K562 (cell line): Measurements from ENCODE around the gene GLTPD2. TPM values are rescaled to one million over a fixed set of nuclear protein-coding genes. Genes with fewer than 3 reads are reported as not detected.
A peak's percentile ranks its signal among the peaks of the same experiment; 100 is the strongest.

Source experiments
- BRF2 ChIP-seq: IDR thresholded peaks from 3 replicates; pipeline ENCODE4 v1.6.1; 2011; ENCODE audit warnings: borderline replicate concordance, mild to moderate bottlenecking; ENCODE audit not compliant: insufficient read length, insufficient read depth
- GABPA ChIP-seq: fragments of 200-800 bp; sonication (Bioruptor generic); conservative IDR thresholded peaks from 2 replicates; pipeline ENCODE4 v1.6.1; 2016; ENCODE audit warnings: low read depth, missing genetic modification characterization, missing compliant biosample characterization
- GABPB1 ChIP-seq: sonication (generic); formaldehyde crosslinking; IDR thresholded peaks from 2 replicates; pipeline ENCODE4 v1.8.0; 2022; ENCODE audit warnings: mild to moderate bottlenecking, missing genetic modification reagents
- IFI16 ChIP-seq: fragments of 250-450 bp; sonication (Bioruptor Pico); IDR thresholded peaks from 2 replicates; pipeline ENCODE4 v2.1.2; 2022; ENCODE audit warnings: mild to moderate bottlenecking, inconsistent platforms
- MECOM ChIP-seq: fragments of 250-450 bp; sonication (Bioruptor Pico); IDR thresholded peaks from 2 replicates; pipeline ENCODE4 v1.8.0; 2022; ENCODE audit warnings: inconsistent platforms
- PPARD ChIP-seq: fragments of 250-450 bp; sonication (Bioruptor Pico); IDR thresholded peaks from 2 replicates; pipeline ENCODE4 v1.8.0; 2022; ENCODE audit warnings: inconsistent platforms, mild to moderate bottlenecking, moderate library complexity
- RAD51 ChIP-seq: fragments of 450-650 bp; IDR thresholded peaks from 2 replicates; pipeline ENCODE4 v1.7.1; 2016; ENCODE audit warnings: low read depth, mild to moderate bottlenecking, borderline replicate concordance
- RBM34 ChIP-seq: fragments of 200-400 bp; formaldehyde crosslinking; IDR thresholded peaks from 2 replicates; pipeline ENCODE4 v1.6.1; 2018; ENCODE audit warnings: low read length, borderline replicate concordance; ENCODE audit not compliant: insufficient read depth
- SREBF2 ChIP-seq: sonication (generic); formaldehyde crosslinking; IDR thresholded peaks from 2 replicates; pipeline ENCODE4 v1.4.0; 2020; ENCODE audit warnings: mild to moderate bottlenecking, missing genetic modification reagents
- XRCC3 ChIP-seq: fragments of 450-650 bp; IDR thresholded peaks from 2 replicates; pipeline ENCODE4 v1.6.1; 2017; ENCODE audit warnings: mild to moderate bottlenecking, moderate library complexity
- ZNF224 ChIP-seq: sonication (generic); formaldehyde crosslinking; IDR thresholded peaks from 2 replicates; pipeline ENCODE4 v1.8.0; 2022; ENCODE audit warnings: mild to moderate bottlenecking, missing genetic modification reagents
- ZNF57 ChIP-seq: fragments of 450-650 bp; formaldehyde crosslinking; IDR thresholded peaks from 2 replicates; pipeline ENCODE4 v1.4.0; 2020; ENCODE audit warnings: mild to moderate bottlenecking, moderate library complexity
- ZNF79 ChIP-seq: fragments of 250-450 bp; sonication (Bioruptor Pico); IDR thresholded peaks from 2 replicates; pipeline ENCODE4 v1.4.0; 2020; ENCODE audit warnings: low read depth, mild to moderate bottlenecking, moderate library complexity
- polyA plus RNA-seq, 8 experiments: library from polyadenylated mRNA; depleted of rRNA in 4 of 8; stranded (reverse) in 5 of 8; unstranded in 3 of 8; fragments of >200 nt; fragmentation: Nextera tagmentation in 2 of 8; fragmentation: Illumina TruSeq in 1 of 8; extraction: Ambion mirVana in 2 of 8; extraction: Trizol in 1 of 8; gene quantifications; 2 replicates each; pipeline versions ENCODE4 v1.2.1 to v1.2.3, GENCODE V29; 2011 to 2014; ENCODE audit warnings: inconsistent platforms in 1 of 8, missing spikeins in 1 of 8
- total RNA-seq, 7 experiments: library from RNA; depleted of rRNA in 6 of 7; stranded (reverse); fragments of >200 nt in 6 of 7; fragmentation: Illumina TruSeq in 2 of 7; extraction: Trizol in 2 of 7; gene quantifications; 2 replicates each; pipeline versions ENCODE4 v1.2.1 to v1.2.3, GENCODE V29; 2011 to 2021; ENCODE audit warnings: low replicate concordance in 1 of 7
- TF ChIP-seq, protein P1 (sequence below): fragments of 450-650 bp; IDR thresholded peaks from 2 replicates; pipeline ENCODE4 v1.6.1; 2016; ENCODE audit warnings: mild to moderate bottlenecking, moderate library complexity
- TF ChIP-seq, protein P2 (sequence below): sonication (generic); formaldehyde crosslinking; IDR thresholded peaks from 2 replicates; pipeline ENCODE4 v1.8.0; 2022; ENCODE audit warnings: mild to moderate bottlenecking, missing genetic modification reagents

The GLTPD2 gene
- total and polyA plus RNA-seq, 9 of the 15 experiments (the other 6 are each of a cell fraction or from before 2014, with no cell fraction given), result not detected

- peak; percentile 87 for TF ChIP-seq GABPB1
- no peak for TF ChIP-seq PPARD
- TF ChIP-seq ZNF57 (CRISPR knock-in tag), result no peak
- peak; percentile 56; the same call in 1 of the 2 replicates for TF ChIP-seq ZNF224
- TF ChIP-seq XRCC3, result no peak
- no peak for TF ChIP-seq RAD51
- peak; percentile 79 for TF ChIP-seq GABPA (tag)
- TF ChIP-seq, protein P1, sequence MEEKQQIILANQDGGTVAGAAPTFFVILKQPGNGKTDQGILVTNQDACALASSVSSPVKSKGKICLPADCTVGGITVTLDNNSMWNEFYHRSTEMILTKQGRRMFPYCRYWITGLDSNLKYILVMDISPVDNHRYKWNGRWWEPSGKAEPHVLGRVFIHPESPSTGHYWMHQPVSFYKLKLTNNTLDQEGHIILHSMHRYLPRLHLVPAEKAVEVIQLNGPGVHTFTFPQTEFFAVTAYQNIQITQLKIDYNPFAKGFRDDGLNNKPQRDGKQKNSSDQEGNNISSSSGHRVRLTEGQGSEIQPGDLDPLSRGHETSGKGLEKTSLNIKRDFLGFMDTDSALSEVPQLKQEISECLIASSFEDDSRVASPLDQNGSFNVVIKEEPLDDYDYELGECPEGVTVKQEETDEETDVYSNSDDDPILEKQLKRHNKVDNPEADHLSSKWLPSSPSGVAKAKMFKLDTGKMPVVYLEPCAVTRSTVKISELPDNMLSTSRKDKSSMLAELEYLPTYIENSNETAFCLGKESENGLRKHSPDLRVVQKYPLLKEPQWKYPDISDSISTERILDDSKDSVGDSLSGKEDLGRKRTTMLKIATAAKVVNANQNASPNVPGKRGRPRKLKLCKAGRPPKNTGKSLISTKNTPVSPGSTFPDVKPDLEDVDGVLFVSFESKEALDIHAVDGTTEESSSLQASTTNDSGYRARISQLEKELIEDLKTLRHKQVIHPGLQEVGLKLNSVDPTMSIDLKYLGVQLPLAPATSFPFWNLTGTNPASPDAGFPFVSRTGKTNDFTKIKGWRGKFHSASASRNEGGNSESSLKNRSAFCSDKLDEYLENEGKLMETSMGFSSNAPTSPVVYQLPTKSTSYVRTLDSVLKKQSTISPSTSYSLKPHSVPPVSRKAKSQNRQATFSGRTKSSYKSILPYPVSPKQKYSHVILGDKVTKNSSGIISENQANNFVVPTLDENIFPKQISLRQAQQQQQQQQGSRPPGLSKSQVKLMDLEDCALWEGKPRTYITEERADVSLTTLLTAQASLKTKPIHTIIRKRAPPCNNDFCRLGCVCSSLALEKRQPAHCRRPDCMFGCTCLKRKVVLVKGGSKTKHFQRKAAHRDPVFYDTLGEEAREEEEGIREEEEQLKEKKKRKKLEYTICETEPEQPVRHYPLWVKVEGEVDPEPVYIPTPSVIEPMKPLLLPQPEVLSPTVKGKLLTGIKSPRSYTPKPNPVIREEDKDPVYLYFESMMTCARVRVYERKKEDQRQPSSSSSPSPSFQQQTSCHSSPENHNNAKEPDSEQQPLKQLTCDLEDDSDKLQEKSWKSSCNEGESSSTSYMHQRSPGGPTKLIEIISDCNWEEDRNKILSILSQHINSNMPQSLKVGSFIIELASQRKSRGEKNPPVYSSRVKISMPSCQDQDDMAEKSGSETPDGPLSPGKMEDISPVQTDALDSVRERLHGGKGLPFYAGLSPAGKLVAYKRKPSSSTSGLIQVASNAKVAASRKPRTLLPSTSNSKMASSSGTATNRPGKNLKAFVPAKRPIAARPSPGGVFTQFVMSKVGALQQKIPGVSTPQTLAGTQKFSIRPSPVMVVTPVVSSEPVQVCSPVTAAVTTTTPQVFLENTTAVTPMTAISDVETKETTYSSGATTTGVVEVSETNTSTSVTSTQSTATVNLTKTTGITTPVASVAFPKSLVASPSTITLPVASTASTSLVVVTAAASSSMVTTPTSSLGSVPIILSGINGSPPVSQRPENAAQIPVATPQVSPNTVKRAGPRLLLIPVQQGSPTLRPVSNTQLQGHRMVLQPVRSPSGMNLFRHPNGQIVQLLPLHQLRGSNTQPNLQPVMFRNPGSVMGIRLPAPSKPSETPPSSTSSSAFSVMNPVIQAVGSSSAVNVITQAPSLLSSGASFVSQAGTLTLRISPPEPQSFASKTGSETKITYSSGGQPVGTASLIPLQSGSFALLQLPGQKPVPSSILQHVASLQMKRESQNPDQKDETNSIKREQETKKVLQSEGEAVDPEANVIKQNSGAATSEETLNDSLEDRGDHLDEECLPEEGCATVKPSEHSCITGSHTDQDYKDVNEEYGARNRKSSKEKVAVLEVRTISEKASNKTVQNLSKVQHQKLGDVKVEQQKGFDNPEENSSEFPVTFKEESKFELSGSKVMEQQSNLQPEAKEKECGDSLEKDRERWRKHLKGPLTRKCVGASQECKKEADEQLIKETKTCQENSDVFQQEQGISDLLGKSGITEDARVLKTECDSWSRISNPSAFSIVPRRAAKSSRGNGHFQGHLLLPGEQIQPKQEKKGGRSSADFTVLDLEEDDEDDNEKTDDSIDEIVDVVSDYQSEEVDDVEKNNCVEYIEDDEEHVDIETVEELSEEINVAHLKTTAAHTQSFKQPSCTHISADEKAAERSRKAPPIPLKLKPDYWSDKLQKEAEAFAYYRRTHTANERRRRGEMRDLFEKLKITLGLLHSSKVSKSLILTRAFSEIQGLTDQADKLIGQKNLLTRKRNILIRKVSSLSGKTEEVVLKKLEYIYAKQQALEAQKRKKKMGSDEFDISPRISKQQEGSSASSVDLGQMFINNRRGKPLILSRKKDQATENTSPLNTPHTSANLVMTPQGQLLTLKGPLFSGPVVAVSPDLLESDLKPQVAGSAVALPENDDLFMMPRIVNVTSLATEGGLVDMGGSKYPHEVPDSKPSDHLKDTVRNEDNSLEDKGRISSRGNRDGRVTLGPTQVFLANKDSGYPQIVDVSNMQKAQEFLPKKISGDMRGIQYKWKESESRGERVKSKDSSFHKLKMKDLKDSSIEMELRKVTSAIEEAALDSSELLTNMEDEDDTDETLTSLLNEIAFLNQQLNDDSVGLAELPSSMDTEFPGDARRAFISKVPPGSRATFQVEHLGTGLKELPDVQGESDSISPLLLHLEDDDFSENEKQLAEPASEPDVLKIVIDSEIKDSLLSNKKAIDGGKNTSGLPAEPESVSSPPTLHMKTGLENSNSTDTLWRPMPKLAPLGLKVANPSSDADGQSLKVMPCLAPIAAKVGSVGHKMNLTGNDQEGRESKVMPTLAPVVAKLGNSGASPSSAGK, result peak; percentile 62
- TF ChIP-seq, protein P2, sequence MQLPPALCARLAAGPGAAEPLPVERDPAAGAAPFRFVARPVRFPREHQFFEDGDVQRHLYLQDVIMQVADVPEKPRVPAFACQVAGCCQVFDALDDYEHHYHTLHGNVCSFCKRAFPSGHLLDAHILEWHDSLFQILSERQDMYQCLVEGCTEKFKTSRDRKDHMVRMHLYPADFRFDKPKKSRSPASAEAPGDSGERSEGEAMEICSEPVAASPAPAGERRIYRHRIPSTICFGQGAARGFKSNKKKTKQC (CRISPR knock-in tag), result peak; percentile 44; the same call in 1 of the 2 replicates
- TF ChIP-seq ZNF79 (CRISPR knock-in tag), result no peak
- TF ChIP-seq IFI16, result no peak
- no peak for TF ChIP-seq RBM34
- TF ChIP-seq MECOM (CRISPR knock-in tag), result no peak
- TF ChIP-seq BRF2, result no peak
- no peak for TF ChIP-seq SREBF2 (CRISPR knock-in tag)
These were observed 1.4 kb downstream of the GLTPD2 start (continued) for GRCh38 chr17:4789951-4790704.
